Endothelial cell of umbilical vein (primary cell): ENCODE data around the gene STK24. TPM values are rescaled to one million over a fixed set of nuclear protein-coding genes. Genes with fewer than 3 reads are reported as not detected.

Source experiments
- BruUV-seq: library from RNA; stranded (reverse); fragments of 400-500 nt; replicated peaks from 2 replicates; lab custom pipeline; 2021; lab: Mats Ljungman, UMichigan
- CTCF ChIA-PET: fragments of 300-600, 350-600 bp; sonication (Branson Sonifier 250); formaldehyde crosslinking; loops from one replicate; lab custom pipeline; 2021; ENCODE audit warnings: antibody characterized with exemption, inconsistent platforms; lab: Charles Lee
- POLR2A ChIA-PET: fragments of 300-600, 350-600 bp; sonication (Branson Sonifier 250); formaldehyde crosslinking; loops from one replicate; lab custom pipeline; 2021; ENCODE audit warnings: antibody characterized with exemption, inconsistent platforms; lab: Charles Lee
- DNase-seq: peaks from one replicate; pipeline ENCODE4 v3.0.0-alpha.2; 2011; ENCODE audit warnings: low read depth, low spot score
- FAIRE-seq: peaks from 2 replicates; lab custom pipeline; 2011; peaks lifted over from hg19 to GRCh38; lab: Jason Lieb, UNC
- H2AFZ ChIP-seq: 2 replicates; pipeline ENCODE4 v1.6.0; 2012; ENCODE audit warnings: low read depth, low read length, control low read depth, inconsistent platforms
- H3K27ac ChIP-seq: 2 replicates; pipeline ENCODE4 v1.5.1; 2011; ENCODE audit warnings: low read depth, mild to moderate bottlenecking, control low read depth, low read length, moderate library complexity; ENCODE audit not compliant: insufficient read depth
- H3K27me3 ChIP-seq, 2 experiments: 2 replicates each; pipeline versions ENCODE4 v1.6.0 to v1.6.1; 2011; ENCODE audit warnings: low read length in 2 of 2, mixed read lengths in 1 of 2; ENCODE audit not compliant: control insufficient read depth in 2 of 2, insufficient read depth in 2 of 2
- H3K36me3 ChIP-seq, 2 experiments: 2 replicates in 1 of 2; 3 replicates in 1 of 2; pipeline ENCODE4 v1.5.1; 2011; ENCODE audit warnings: low read length in 2 of 2, mild to moderate bottlenecking in 1 of 2, moderate library complexity in 1 of 2; ENCODE audit not compliant: control insufficient read depth in 2 of 2, insufficient read depth in 2 of 2; ENCODE audit errors: extremely low read depth in 1 of 2
- H3K4me1 ChIP-seq: 3 replicates; pipeline ENCODE4 v1.5.1; 2011; ENCODE audit warnings: mild to moderate bottlenecking, low read length; ENCODE audit not compliant: control insufficient read depth, insufficient read depth; ENCODE audit errors: extremely low read depth
- H3K4me2 ChIP-seq: 2 replicates; pipeline ENCODE4 v1.6.1; 2011; ENCODE audit warnings: low read length, control low read depth, mixed read lengths; ENCODE audit not compliant: insufficient read depth
- H3K4me3 ChIP-seq, 3 experiments: fragments of 200-600 bp in 1 of 3; sonication (generic), shearing (Covaris generic) in 1 of 3; replicated peaks in 1 of 3; 2 replicates each; pipeline ENCODE4 v1.5.1; 2011 to 2016; ENCODE audit warnings: control low read depth in 3 of 3, low read length in 3 of 3, mild to moderate bottlenecking in 2 of 3, inconsistent platforms in 1 of 3, low read depth in 1 of 3, moderate library complexity in 1 of 3; ENCODE audit not compliant: insufficient read depth in 1 of 3
- H3K79me2 ChIP-seq: 2 replicates; pipeline ENCODE4 v1.6.0; 2012; ENCODE audit warnings: low read length, inconsistent platforms; ENCODE audit not compliant: control insufficient read depth, insufficient read depth
- H3K9ac ChIP-seq: replicated peaks from 2 replicates; pipeline ENCODE3; 2011; ENCODE audit warnings: low read length, control low read depth; ENCODE audit not compliant: insufficient read depth; ENCODE audit errors: extremely low read depth
- H3K9me1 ChIP-seq: replicated peaks from 3 replicates; pipeline ENCODE4 v1.6.0; 2011; ENCODE audit warnings: mild to moderate bottlenecking, low read length; ENCODE audit not compliant: control insufficient read depth, insufficient read depth; ENCODE audit errors: extremely low read depth
- H3K9me3 ChIP-seq: replicated peaks from 2 replicates; pipeline ENCODE4 v1.5.1; 2012; ENCODE audit warnings: low read length, inconsistent platforms; ENCODE audit not compliant: control insufficient read depth, insufficient read depth
- H4K20me1 ChIP-seq: replicated peaks from 2 replicates; pipeline ENCODE3; 2011; ENCODE audit warnings: mild to moderate bottlenecking, low read length; ENCODE audit not compliant: control insufficient read depth, insufficient read depth; ENCODE audit errors: extremely low read depth
- CTCF ChIP-seq, 2 donors: IDR thresholded peaks; 1 replicate in 1 of 2; 2 replicates in 1 of 2; pipeline ENCODE4 v1.5.1; 2011; ENCODE audit warnings: low read length in 2 of 2, mild to moderate bottlenecking in 2 of 2, moderate library complexity in 2 of 2, control low read depth in 1 of 2, inconsistent platforms in 1 of 2, low read depth in 1 of 2; ENCODE audit not compliant: insufficient read depth in 1 of 2; ENCODE audit errors: extremely low read depth in 1 of 2
- EZH2 ChIP-seq: IDR thresholded peaks from 2 replicates; pipeline ENCODE4 v1.6.1; 2012; ENCODE audit warnings: borderline replicate concordance, low read depth, mild to moderate bottlenecking, moderate library complexity, low read length, inconsistent platforms; ENCODE audit not compliant: severe bottlenecking
- FOS ChIP-seq: IDR thresholded peaks from 2 replicates; pipeline ENCODE4 v1.6.1; 2011; ENCODE audit warnings: mild to moderate bottlenecking, low read length, moderate library complexity, borderline replicate concordance; ENCODE audit not compliant: insufficient read depth
- GATA2 ChIP-seq: IDR thresholded peaks from 2 replicates; pipeline ENCODE4 v1.7.0; 2011; ENCODE audit warnings: low read depth, mild to moderate bottlenecking, moderate library complexity, mixed read lengths, low read length; ENCODE audit not compliant: insufficient read length, insufficient read depth
- JUN ChIP-seq: IDR thresholded peaks from 2 replicates; pipeline ENCODE4 v1.6.1; 2011; ENCODE audit warnings: borderline replicate concordance, low read depth; ENCODE audit not compliant: insufficient read length, insufficient read depth
- MYC ChIP-seq: IDR thresholded peaks from one replicate; pipeline ENCODE4 v1.6.1; 2011; ENCODE audit warnings: mild to moderate bottlenecking, low read depth, low read length
- POLR2A ChIP-seq: IDR thresholded peaks from 2 replicates; pipeline ENCODE4 v1.6.1; 2012; ENCODE audit warnings: low read depth, mild to moderate bottlenecking, control low read depth, low read length
- POLR2AphosphoS5 ChIP-seq: IDR thresholded peaks from 2 replicates; pipeline ENCODE4 v1.6.1; 2012; ENCODE audit warnings: low read depth, mild to moderate bottlenecking, control low read depth, low read length, moderate library complexity; ENCODE audit not compliant: insufficient read depth
- dilution Hi-C: fragments of 300-500 bp; cut with MboI; formaldehyde crosslinking; loops from one replicate; pipeline ENCODE4 v1.15.0; 2019; ENCODE audit warnings: low sequenced_read_pairs; ENCODE audit not compliant: extremely low pct_ligation_motif_present
- intact Hi-C: fragments of 100-400 bp; cut with micrococcal nuclease; formaldehyde crosslinking; loops from one replicate; pipeline ENCODE4 v1.10.0; 2022
- polyA plus RNA-seq, 4 experiments: library from polyadenylated mRNA; depleted of rRNA in 3 of 4; stranded (reverse) in 3 of 4; unstranded in 1 of 4; fragments of >200 nt; gene quantifications; 2 replicates each; pipeline versions ENCODE4 v1.2.1 to v1.2.3, GENCODE V29; 2011 to 2012; ENCODE audit warnings: missing spikeins in 1 of 4
- total RNA-seq: library from RNA; stranded (reverse); gene quantifications from 2 replicates; pipeline ENCODE4 v1.2.3, GENCODE V29; 2021
- TF ChIP-seq, protein P1 (sequence below): IDR thresholded peaks from 2 replicates; pipeline ENCODE4 v1.6.1; 2011; ENCODE audit not compliant: insufficient read depth, insufficient read length

Gene STK24
- total and polyA plus RNA-seq, 2 donors (not counting 3 experiments of a cell fraction or from before 2014, with no cell fraction given): 43.3 to 100 TPM

DNA sequence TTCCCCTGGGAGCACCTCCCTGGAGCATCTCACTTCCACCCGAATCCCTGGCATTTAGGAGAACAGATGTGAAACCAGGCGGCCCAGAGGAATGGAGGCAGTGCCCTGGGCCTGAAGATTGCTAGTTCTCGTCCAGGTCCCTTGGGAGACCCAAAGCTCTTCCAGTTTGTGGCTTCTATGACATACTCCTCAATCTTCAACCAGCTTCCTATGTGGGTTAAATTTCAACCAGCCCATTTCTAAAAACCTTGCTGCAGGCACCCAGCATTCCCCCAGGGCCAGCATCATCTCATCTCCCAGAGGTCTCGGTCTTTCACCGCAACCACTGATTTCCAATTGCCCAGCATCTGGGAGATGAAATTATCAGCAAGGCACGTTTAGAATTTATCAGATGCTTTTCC is 46.0 kb upstream of the STK24 start:
- ChIA-PET CTCF (interaction anchor here (1.0 to 1.1 kb wide), 2 partner anchors 30 to 50 kb away, joined by 3 to 4 read pairs; no protein-coding TSS in a partner anchor), POLR2A (no interaction called here)
- no peaks in the 10 kb centered on the region for H4K20me1 ChIP-seq
- no peak overlapping the region for H2AFZ ChIP-seq
- no peak overlapping the region for H3K4me2 ChIP-seq
- BruUV-seq: no TSS peak
- FAIRE-seq (no peak), DNase-seq (no peak)
- no peaks in the 10 kb centered on the region for H3K9me1 ChIP-seq
- H3K9ac ChIP-seq: no peak overlapping the region
- intact Hi-C loops: no loop called here
- no peaks in the 10 kb centered on the region for H3K9me3 ChIP-seq
- no peak for TF ChIP-seq POLR2A
- TF ChIP-seq POLR2AphosphoS5: no peak
- no peak for TF ChIP-seq EZH2
- TF ChIP-seq GATA2: no peak
- TF ChIP-seq, protein P1, sequence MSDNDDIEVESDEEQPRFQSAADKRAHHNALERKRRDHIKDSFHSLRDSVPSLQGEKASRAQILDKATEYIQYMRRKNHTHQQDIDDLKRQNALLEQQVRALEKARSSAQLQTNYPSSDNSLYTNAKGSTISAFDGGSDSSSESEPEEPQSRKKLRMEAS: no peak
- TF ChIP-seq FOS: no peak
- TF ChIP-seq MYC: no peak
- TF ChIP-seq CTCF (IDR thresholded peaks at IDR 0.05; ENCODE audit: extremely low read depth in 1 of 2, insufficient read depth in 1 of 2, low read depth in 1 of 2, low read length in 2 of 2): no peak
- no peak for TF ChIP-seq JUN
- H3K4me3 ChIP-seq: no peak overlapping the region
- no peak overlapping the region for H3K27ac ChIP-seq
- no peaks in the 10 kb centered on the region for H3K36me3 ChIP-seq
- H3K4me1 ChIP-seq: no peaks in the 10 kb centered on the region
- no peaks in the 10 kb centered on the region for H3K79me2 ChIP-seq
- H3K27me3 ChIP-seq: no peaks in the 10 kb centered on the region
- dilution Hi-C loops: no loop called here
